T1000 (cell line): ENCODE data around the gene TMEM9.
"Not testable (repeated sequence)": the region's sequence is repeated elsewhere in the genome, so short reads cannot be mapped to it uniquely, and the experiment has no call there.

Experiments
- DNase-seq: peaks from one replicate; lab custom pipeline; 2025; ENCODE audit warnings: mixed read lengths; lab: John Stamatoyannopoulos, UW

Gene TMEM9

DNA sequence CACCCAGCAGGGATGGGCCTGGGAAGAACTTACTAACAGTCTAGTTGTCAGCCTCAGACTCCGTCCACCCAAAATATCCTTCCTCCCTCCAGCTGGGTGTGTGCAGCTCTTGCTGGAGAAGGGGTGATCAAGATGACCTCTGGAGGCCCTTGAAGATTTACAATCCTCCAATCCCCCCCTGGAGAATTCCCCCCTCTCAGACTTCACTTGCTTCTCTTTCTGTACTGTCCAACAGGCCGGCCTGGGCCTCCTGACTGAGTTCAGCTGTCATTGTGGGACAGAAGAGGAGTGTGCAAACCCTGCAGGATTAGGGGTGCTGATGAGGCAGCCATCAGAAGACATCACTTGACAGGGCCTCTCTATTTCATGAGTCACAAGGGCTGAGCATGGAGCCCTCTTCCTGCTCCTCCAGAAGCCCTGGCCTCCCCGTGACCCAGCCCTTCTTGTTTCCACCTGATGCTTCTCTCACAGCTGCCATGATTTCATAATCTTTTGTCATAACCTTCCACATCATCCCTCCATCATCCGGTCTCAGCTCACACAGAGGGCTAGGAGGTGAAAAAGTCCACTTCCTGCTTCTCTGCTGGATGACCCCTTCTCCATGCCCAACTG lies 18.8 kb upstream of the TMEM9 start:
- no peak for DNase-seq

GRCh38 chr1:201172326-201172725 lies 18.1 kb upstream of the TMEM9 start:
- DNase-seq = no peak

GRCh38 chr1:201171063-201172036 lies 17.1 kb upstream of the TMEM9 start:
- DNase-seq = no peak

GRCh38 chr1:201170533-201171062 lies 16.3 kb upstream of the TMEM9 start:
- peak; percentile 87 for DNase-seq

- DNase-seq = no peak
Measured at GRCh38 chr1:201169971-201170532, 15.8 kb upstream of the TMEM9 start.

DNA sequence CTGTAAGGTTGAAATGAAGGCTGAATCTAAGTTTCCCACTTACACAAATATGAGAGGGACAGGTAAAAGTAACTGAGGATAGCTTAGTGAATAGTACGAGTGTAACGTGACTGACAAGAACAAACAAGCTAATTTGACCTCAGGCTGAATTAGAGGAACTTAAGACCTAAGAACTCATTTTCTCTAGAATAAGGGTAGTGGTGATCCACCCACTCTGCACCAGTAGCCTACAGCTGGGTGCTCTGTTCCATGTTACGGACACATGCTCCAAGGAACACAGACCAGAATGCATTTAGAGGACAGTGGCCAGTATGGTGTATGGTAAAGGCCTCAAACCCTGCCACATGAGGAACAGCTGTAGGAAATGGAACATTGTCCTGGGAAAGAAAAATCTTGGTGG lies 14.9 kb upstream of the TMEM9 start:
- no peak for DNase-seq

DNA sequence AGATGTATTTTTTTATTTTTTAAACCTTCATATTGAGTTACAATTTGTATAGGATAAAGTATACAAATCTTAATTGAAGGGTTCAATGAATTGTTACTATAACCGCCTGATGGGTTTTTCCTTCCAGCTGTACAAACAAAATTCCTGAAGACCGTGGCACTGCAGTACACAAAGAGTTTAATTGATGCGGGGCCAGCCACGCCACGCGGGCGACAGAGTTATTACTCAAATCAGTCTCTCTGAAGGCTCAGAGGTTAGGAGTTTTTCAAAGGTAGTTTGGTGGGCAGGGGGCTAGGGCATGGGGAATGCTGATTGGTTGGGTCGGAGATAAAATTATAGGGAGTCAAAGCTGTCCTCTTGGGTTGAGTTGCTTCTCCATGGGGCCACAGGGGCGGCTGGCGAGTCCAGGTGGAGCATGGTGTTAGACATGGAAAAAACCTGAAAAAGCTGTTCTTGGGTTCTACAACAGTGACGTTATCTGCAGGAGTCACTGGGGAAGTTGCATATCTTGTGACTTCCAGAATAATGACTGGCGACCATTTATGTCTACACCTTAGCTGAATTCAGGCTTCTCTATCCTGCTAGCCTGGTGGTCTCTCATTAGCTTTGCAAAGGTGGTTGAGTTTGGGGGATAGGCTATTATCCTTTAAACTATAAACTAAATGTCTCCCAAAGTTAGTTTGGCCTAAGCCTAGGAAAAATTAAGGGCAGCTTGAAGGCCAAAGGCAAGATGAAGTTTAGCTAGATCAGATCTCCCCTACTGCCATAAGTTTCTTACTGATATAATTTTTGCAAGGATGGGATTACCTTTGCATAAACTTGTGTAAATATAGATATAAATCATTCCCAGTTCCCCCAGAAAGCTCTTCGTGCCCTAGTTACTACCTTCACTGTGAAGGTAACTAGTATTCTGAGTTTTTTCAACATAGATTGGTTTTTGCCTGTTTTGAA lies 13.0 kb upstream of the TMEM9 start:
- no peak for DNase-seq

DNA sequence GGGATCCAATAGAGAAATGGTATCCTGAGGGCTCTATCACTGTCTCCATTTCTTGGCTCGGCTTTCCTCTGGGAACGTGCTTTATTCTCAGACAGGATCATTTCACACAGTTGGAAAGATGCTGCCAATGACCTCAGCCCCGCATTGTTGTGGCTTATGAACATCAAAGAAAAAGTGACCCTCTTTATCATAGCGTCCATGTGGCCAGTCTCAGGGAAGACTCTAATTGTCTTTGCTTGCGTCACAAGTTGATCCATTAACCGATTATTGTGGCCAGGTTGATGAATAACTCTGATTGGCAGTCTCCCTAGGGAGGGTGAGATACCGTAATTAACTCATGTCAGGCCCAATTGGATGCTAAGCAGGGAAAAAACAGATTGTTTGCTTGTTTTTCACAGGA lies 10.4 kb upstream of the TMEM9 start:
- DNase-seq = no peak

DNA sequence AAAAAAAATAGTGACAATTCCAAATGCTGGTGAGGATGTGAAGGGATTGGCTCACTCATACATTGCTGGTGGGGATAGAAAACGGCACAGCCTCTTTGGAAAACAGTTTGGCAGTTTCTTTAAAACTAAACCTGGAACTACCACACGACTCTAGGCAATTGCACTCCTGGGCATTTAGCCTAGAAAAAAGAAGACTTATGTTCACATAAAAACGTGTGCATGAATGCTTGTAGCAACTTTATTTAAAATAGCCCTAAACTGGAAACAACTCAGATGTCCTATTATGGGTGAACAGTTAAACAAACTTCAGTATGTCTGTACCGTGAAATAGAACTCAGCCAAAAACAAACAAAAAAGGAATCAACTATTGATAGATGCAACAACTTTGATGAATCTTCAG lies 9.4 kb upstream of the TMEM9 start:
- DNase-seq = no peak

DNA sequence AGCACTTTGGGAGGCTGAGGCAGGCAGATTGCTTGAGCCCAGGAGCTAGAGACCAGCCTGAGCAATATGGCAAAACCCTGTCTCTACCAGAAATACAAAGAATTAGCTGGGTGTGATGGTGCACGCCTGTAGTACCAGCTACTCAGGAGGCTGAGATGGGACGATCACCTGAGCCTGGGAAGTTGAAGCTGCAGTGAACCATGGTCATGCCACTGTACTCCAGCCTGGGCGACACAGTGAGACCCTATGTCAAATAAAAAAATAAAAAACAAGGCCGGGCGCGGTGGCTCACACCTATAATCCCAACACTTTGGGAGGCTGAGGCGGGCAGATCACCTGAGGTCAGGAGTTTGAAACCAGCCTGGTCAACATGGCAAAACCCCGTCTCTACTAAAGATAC lies 8.8 kb upstream of the TMEM9 start:
- not testable (repeated sequence) for DNase-seq

DNA sequence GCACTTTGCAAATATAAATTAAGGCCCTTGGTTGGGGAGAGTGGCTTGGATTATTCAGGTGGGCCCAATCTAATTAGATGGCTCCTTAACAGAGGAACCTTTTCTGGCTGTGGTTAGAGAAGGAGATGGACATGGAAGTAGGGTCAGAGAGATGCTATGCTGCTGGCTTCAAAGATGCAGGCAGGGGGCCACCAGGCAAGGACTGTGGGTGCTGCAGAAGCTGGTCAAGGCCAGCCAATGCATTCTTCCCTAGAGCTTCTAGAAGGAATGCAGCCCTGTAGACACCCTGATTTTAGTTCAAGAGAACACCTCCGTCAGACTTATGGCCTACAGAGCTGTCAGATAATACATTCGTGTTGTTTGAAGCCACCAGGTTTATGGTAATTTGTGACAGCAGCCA lies 3.7 kb upstream of the TMEM9 start:
- DNase-seq = no peak

- no peak for DNase-seq
Measured at GRCh38 chr1:201156819-201157218, 2.5 kb upstream of the TMEM9 start.

GRCh38 chr1:201156346-201156745 lies 2.1 kb upstream of the TMEM9 start:
- DNase-seq = no peak

- DNase-seq = no peak
Measured at GRCh38 chr1:201155354-201155753, 1.1 kb upstream of the TMEM9 start.

DNA sequence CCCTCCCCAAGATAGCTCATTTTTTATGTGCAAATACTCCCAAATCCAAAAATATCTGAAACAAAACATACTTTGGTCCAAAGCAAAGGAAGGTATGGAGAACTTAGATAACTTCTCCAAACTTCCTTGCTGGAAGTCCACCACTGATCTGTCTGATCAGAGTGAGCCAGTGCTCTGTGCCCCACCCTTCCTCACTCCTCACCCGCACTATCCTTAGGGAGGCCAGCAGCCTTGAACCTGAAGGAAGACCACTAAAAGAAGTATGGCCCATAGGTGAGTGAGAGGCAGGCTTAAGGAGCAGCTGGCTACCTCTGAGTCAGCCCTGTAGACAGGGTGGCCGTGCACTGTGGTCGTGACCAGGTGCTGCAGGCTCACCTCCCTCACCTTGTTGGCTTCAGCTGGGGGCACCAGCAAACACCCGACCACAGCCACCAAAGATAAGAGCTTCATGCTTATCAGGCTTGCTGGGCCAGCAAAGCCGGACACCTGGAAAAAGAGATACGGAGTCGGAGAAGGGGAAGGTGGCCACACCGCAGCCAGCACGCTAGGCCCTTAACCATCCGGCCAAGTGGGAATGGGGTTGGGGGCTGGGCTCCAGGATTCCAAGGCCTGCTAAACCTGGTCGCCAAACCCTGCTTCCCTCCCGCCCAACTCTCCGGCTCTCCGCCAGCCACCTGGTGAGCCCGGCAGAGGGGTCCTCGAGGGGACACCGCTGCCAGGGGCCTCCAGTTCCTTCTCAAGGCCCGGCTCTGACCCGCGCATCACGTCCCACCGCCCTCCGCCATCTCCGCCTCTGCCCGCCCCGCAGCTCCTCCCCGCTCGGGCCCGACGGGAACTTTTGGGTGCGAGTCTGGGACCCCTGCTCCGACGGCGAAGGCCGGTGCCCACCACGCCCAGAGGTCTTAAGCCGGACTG lies 543 bp downstream of the TMEM9 start:
- peak; percentile 81 for DNase-seq

DNA sequence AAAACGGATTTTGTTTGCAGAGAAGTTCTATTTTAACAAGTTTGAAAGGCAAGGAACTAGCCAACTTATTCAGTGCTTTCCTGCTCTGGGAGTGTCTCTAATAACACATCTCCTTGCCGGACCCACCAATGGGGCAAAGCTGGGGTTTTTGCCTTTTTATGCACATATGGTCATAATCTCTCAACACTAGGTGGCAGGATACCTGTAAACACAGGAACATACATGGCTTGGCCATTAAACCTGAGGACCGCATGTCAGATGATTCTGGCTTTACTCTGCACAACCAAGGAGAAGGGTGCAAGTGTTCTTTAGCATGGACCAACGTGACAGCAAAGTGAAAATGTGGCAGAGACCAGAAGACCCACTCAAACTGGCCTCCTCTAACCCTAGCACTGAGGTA lies 4.9 kb downstream of the TMEM9 start:
- DNase-seq = no peak

DNA sequence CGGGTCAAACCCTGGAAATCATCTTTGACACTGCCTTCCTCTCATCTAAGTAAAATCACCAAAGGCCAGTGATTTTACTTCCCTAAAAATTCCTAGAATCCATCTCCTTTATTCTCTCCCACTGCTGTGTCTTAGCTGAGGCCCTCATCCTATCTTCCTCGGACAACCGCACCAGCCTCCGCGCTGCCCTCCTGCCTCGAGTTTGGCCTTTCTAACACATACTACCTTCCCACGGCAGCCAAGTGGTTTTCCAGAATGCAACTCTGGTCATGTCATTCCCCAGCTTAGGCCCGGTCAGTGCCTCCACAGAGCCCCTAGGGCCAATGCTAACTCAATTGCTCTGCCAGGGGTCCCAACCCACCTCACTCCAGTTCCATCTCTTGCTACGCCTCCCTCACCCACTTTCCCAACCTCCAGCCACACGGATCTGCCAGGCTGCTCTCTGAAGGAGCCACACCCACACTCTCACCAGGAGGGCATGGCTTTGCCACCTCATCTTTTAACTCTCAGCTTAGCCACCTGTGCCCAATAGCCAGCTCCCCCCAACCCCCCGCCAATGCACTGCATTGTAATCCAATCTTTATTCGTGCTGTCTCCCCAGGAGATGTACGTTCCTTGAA lies 6.8 kb downstream of the TMEM9 start:
- no peak for DNase-seq

- DNase-seq = no peak
Measured at GRCh38 chr1:201146626-201147390, 7.5 kb downstream of the TMEM9 start.

GRCh38 chr1:201145816-201146215 lies 8.5 kb downstream of the TMEM9 start:
- no peak for DNase-seq
